Heart left ventricle (tissue), 13 donors: ENCODE results near the gene SNAP29.

Source experiments
- CTCF ChIP-seq, 12 donors: fragments of 200-600 bp; sonication (generic) in 4 of 12; IDR thresholded peaks; one replicate each; pipeline versions ENCODE4 v1.5.0 to v1.8.0; 2018 to 2022; ENCODE audit warnings: antibody characterized with exemption in 12 of 12, mild to moderate bottlenecking in 5 of 12
- POLR2A ChIP-seq, 2 donors: fragments of 450-650 bp; IDR thresholded peaks; one replicate each; pipeline ENCODE4 v1.6.1; 2017; ENCODE audit warnings: antibody characterized with exemption in 2 of 2, mild to moderate bottlenecking in 2 of 2, moderate library complexity in 2 of 2
- donor health status: ischemic (EF 13 %, LVEDD 7.1; RV severe dilation, severe dysfunction).
- donor health status: DM: no; HTN: yes; CAD: no.
- donor health status: DM: no; HTN: no; CAD: no.
- donor health status: ischemic (EF 25% LVEDD 6.9; RV normal size, moderate dysfunction).
- donor health status: ischemic (EF 25% LVEDD 5.7; RV mildly dilated, moderate dysfunction).
- donor health status: ischemic (EF 35%, LVEDD 5.7; RV mildly dilated, moderate dysfunction).
- donor health status: nonischemic (EF 11% LVEDD 7.7; RV severe dilation, severe dysfunction).
- donor health status: DM: yes; HTN: yes; CAD: no.
- donor health status: PGD.
- donor health status: ischemic (EF 29% LVEDD 5.4; RV normal size, mild dysfunction).
- donor health status: nonischemic (EF 23%, LVEDD 6.1; RV moderate dilation, normal function).

GRCh38 chr22:20852076-20852475, 6.7 kb upstream of the SNAP29 start:
- TF ChIP-seq CTCF (IDR thresholded peaks at IDR 0.05) (no peak), POLR2A (IDR thresholded peaks at IDR 0.05) (no peak)
